GM19238 (cell line): ENCODE measurements around the gene PDE4D.
"Not testable (repeated sequence)": the region's sequence is repeated elsewhere in the genome, so short reads cannot be mapped to it uniquely, and the experiment has no call there.

Experiments
- DNase-seq: peaks from one replicate; pipeline ENCODE4 v3.0.0; 2011; ENCODE audit warnings: low spot score; ENCODE audit not compliant: insufficient read length

PDE4D gene

GRCh38 chr5:59769041-59769360, 124.5 kb downstream of the PDE4D start:
- no peak for DNase-seq

- DNase-seq: no peak
These were observed 125.1 kb downstream of the PDE4D start for GRCh38 chr5:59768152-59769040.

GRCh38 chr5:59767681-59768151, 125.8 kb downstream of the PDE4D start:
- no peak for DNase-seq

GRCh38 chr5:59767211-59767605, 126.3 kb downstream of the PDE4D start:
- no peak for DNase-seq

GRCh38 chr5:59766427-59767210, 126.9 kb downstream of the PDE4D start:
- DNase-seq: no peak

GRCh38 chr5:59765446-59765845, 128.1 kb downstream of the PDE4D start:
- no peak for DNase-seq

- no peak for DNase-seq
These were observed 129.2 kb downstream of the PDE4D start for GRCh38 chr5:59764361-59764760.

- no peak for DNase-seq
These were observed 130.0 kb downstream of the PDE4D start for GRCh38 chr5:59763541-59763940.

- DNase-seq: not testable (repeated sequence)
These were observed 131.3 kb downstream of the PDE4D start for GRCh38 chr5:59762232-59762631.

- no peak for DNase-seq
These were observed 132.7 kb downstream of the PDE4D start for GRCh38 chr5:59760785-59761348.

- no peak for DNase-seq
These were observed 133.8 kb downstream of the PDE4D start for GRCh38 chr5:59759600-59760351.

GRCh38 chr5:59758566-59758965, 135.0 kb downstream of the PDE4D start:
- no peak for DNase-seq

GRCh38 chr5:59757442-59757841, 136.1 kb downstream of the PDE4D start:
- DNase-seq: no peak

- DNase-seq: no peak
These were observed 137.0 kb downstream of the PDE4D start for GRCh38 chr5:59756373-59757035.

- DNase-seq: no peak
These were observed 138.1 kb downstream of the PDE4D start for GRCh38 chr5:59755476-59755875.

- no peak for DNase-seq
These were observed 139.9 kb downstream of the PDE4D start for GRCh38 chr5:59753599-59753998.

GRCh38 chr5:59749782-59750520, 143.6 kb downstream of the PDE4D start:
- DNase-seq: no peak

- not testable (repeated sequence) for DNase-seq
These were observed 145.4 kb downstream of the PDE4D start for GRCh38 chr5:59748036-59748663.

GRCh38 chr5:59746241-59746765, 147.2 kb downstream of the PDE4D start:
- no peak for DNase-seq
